Type B pancreatic cell (in vitro differentiated cells): ENCODE results near the gene FSTL5. TPM values are rescaled to one million over a fixed set of nuclear protein-coding genes. Genes with fewer than 3 reads are reported as not detected.

ENCODE experiments used
- DNase-seq: peaks from one replicate; pipeline ENCODE4 v3.0.0; 2021; ENCODE audit warnings: mixed read lengths; ENCODE audit not compliant: unreplicated experiment; ENCODE audit errors: extremely low spot score
- H3K27ac Mint-ChIP-seq: 2 replicates; pipeline ENCODE4 v1.8.0; 2021; ENCODE audit warnings: mild to moderate bottlenecking, mixed read lengths
- H3K27me3 Mint-ChIP-seq: 2 replicates; pipeline ENCODE4 v1.8.0; 2021; ENCODE audit warnings: mixed read lengths
- H3K36me3 Mint-ChIP-seq: 2 replicates; pipeline ENCODE4 v1.8.0; 2021; ENCODE audit warnings: mixed read lengths
- H3K4me1 Mint-ChIP-seq: one replicate; pipeline ENCODE4 v1.8.0; 2021; ENCODE audit warnings: mixed read lengths; ENCODE audit not compliant: unreplicated experiment
- H3K4me3 Mint-ChIP-seq: 2 replicates; pipeline ENCODE4 v1.8.0; 2021; ENCODE audit warnings: mild to moderate bottlenecking, mixed read lengths
- H3K9me3 Mint-ChIP-seq: 2 replicates; pipeline ENCODE4 v1.8.0; 2021; ENCODE audit warnings: mixed read lengths
- CTCF ChIP-seq: fragments of 200-600 bp; sonication (generic); conservative IDR thresholded peaks from 2 replicates; pipeline ENCODE4 v1.5.0; 2021; ENCODE audit warnings: antibody characterized with exemption, mild to moderate bottlenecking
- total RNA-seq: library from RNA; stranded (reverse); gene quantifications from 2 replicates; pipeline ENCODE4 v1.2.1, GENCODE V29; 2021; ENCODE audit warnings: low replicate concordance

The FSTL5 gene
- total RNA-seq, 1 donor from 2014 or later: 3.6 TPM

GRCh38 chr4:161342881-161343568 lies 820.8 kb downstream of the FSTL5 start:
- no peak for TF ChIP-seq CTCF
- H3K27me3 Mint-ChIP-seq: no peaks in the 10 kb centered on the region
- no peak overlapping the region for H3K4me3 Mint-ChIP-seq
- no peak overlapping the region for H3K27ac Mint-ChIP-seq
- no peak for DNase-seq
- no peaks in the 10 kb centered on the region for H3K4me1 Mint-ChIP-seq
- peaks cover 4% of the 10 kb centered on the region for H3K9me3 Mint-ChIP-seq
- no peaks in the 10 kb centered on the region for H3K36me3 Mint-ChIP-seq

- H3K27me3 Mint-ChIP-seq: no peaks in the 10 kb centered on the region
- no peaks in the 10 kb centered on the region for H3K36me3 Mint-ChIP-seq
- no peak overlapping the region for H3K27ac Mint-ChIP-seq
- H3K4me1 Mint-ChIP-seq: no peaks in the 10 kb centered on the region
- no peak for TF ChIP-seq CTCF
- H3K9me3 Mint-ChIP-seq: peaks cover 4% of the 10 kb centered on the region
- DNase-seq: no peak
- H3K4me3 Mint-ChIP-seq: no peak overlapping the region
Measured at GRCh38 chr4:161336621-161337020, 827.2 kb downstream of the FSTL5 start.

- Mint-ChIP-seq H3K4me1 (no peaks in the 10 kb centered on the region), H3K36me3 (no peaks in the 10 kb centered on the region)
- no peak for DNase-seq
Measured at GRCh38 chr4:161336016-161336530, 827.7 kb downstream of the FSTL5 start.

More at GRCh38 chr4:161336016-161336530, 827.7 kb downstream of the FSTL5 start:
- no peaks in the 10 kb centered on the region for H3K27me3 Mint-ChIP-seq
- no peak overlapping the region for H3K27ac Mint-ChIP-seq
- H3K4me3 Mint-ChIP-seq: no peak overlapping the region
- H3K9me3 Mint-ChIP-seq: peaks cover 4% of the 10 kb centered on the region
- no peak for TF ChIP-seq CTCF
